IMR-90 (cell line): ENCODE measurements around the gene NHLRC3. TPM values are rescaled to one million over a fixed set of nuclear protein-coding genes. Genes with fewer than 3 reads are reported as not detected.

ENCODE experiments used
- ATAC-seq: fragments of 200-7000 bp; cut with Tn5 transposase; 2 replicates; pipeline ENCODE4 v1.9.1; 2020; ENCODE audit warnings: low read depth, mild to moderate bottlenecking, moderate library complexity
- Bru-seq: library from RNA; stranded (reverse); fragments of 400-500 nt; gene quantifications from one replicate; lab custom pipeline; 2021; lab: Mats Ljungman, UMichigan
- BruChase-seq, 2 experiments: library from RNA; stranded (reverse); fragments of 400-500 nt; gene quantifications; one replicate each; lab custom pipeline; 2021; lab: Mats Ljungman, UMichigan
- BruUV-seq: library from RNA; stranded (reverse); fragments of 400-500 nt; replicated peaks from 2 replicates; lab custom pipeline; 2021; lab: Mats Ljungman, UMichigan
- CTCF ChIA-PET: fragments of 300-600 bp; formaldehyde crosslinking; extraction: SDS; loops from one replicate; lab custom pipeline; 2021; ENCODE audit warnings: antibody characterized with exemption; lab: Yijun Ruan, JAX
- POLR2A ChIA-PET: fragments of 300-600 bp; sonication (Branson Sonifier 250); formaldehyde crosslinking; loops from one replicate; lab custom pipeline; 2022; ENCODE audit warnings: antibody characterized with exemption; ENCODE audit not compliant: unreplicated experiment; lab: Charles Lee
- DNase-seq: peaks from one replicate; pipeline ENCODE4 v3.0.0; 2013
- H2AFZ ChIP-seq: replicated peaks from 2 replicates; pipeline ENCODE3; 2013; ENCODE audit warnings: low read length, mild to moderate bottlenecking; ENCODE audit not compliant: poor library complexity
- H2AK5ac ChIP-seq: 2 replicates; pipeline ENCODE4 v1.6.1; 2013; ENCODE audit warnings: low read depth, low read length, inconsistent platforms
- H2AK9ac ChIP-seq: replicated peaks from 2 replicates; pipeline ENCODE3; 2013; ENCODE audit warnings: mild to moderate bottlenecking, low read depth, low read length, moderate library complexity; ENCODE audit not compliant: poor library complexity
- H2BK120ac ChIP-seq: 2 replicates; pipeline ENCODE4 v1.6.1; 2013; ENCODE audit warnings: low read depth, low read length, inconsistent platforms
- H2BK15ac ChIP-seq: 3 replicates; pipeline ENCODE4 v1.6.1; 2013; ENCODE audit warnings: low read depth, low read length, inconsistent platforms
- H2BK20ac ChIP-seq: 2 replicates; pipeline ENCODE4 v1.6.1; 2013; ENCODE audit warnings: low read depth, mild to moderate bottlenecking, inconsistent platforms, low read length, moderate library complexity
- H2BK5ac ChIP-seq: 2 replicates; pipeline ENCODE4 v1.6.1; 2013; ENCODE audit warnings: mild to moderate bottlenecking, low read depth, low read length, inconsistent platforms; ENCODE audit not compliant: poor library complexity, severe bottlenecking
- H3K14ac ChIP-seq: replicated peaks from 2 replicates; pipeline ENCODE4 v1.6.1; 2013; ENCODE audit warnings: low read depth, low read length, inconsistent platforms
- H3K18ac ChIP-seq: 2 replicates; pipeline ENCODE4 v1.6.1; 2013; ENCODE audit warnings: low read depth, low read length, control low read depth
- H3K23ac ChIP-seq: 2 replicates; pipeline ENCODE4 v1.6.1; 2013; ENCODE audit warnings: low read depth, low read length, inconsistent platforms
- H3K27ac ChIP-seq: 2 replicates; pipeline ENCODE4 v1.5.1; 2013; ENCODE audit warnings: mild to moderate bottlenecking, control low read depth, low read length; ENCODE audit not compliant: insufficient read depth
- H3K27me3 ChIP-seq: 2 replicates; pipeline ENCODE4 v1.6.1; 2013; ENCODE audit warnings: low read length; ENCODE audit not compliant: control insufficient read depth, insufficient read depth
- H3K36me3 ChIP-seq: 2 replicates; pipeline ENCODE4 v1.6.1; 2013; ENCODE audit warnings: low read length, mixed read lengths; ENCODE audit not compliant: control insufficient read depth, insufficient read depth
- H3K4ac ChIP-seq: 2 replicates; pipeline ENCODE4 v1.6.1; 2013; ENCODE audit warnings: low read depth, low read length, inconsistent platforms
- H3K4me1 ChIP-seq: 2 replicates; pipeline ENCODE4 v1.6.1; 2013; ENCODE audit warnings: low read length, mixed read lengths; ENCODE audit not compliant: control insufficient read depth, insufficient read depth
- H3K4me2 ChIP-seq: 2 replicates; pipeline ENCODE4 v1.6.1; 2013; ENCODE audit warnings: low read depth, mild to moderate bottlenecking, control low read depth, low read length, moderate library complexity
- H3K4me3 ChIP-seq: 2 replicates; pipeline ENCODE4 v1.5.1; 2013; ENCODE audit warnings: low read depth, mild to moderate bottlenecking, control low read depth, low read length, moderate library complexity; ENCODE audit not compliant: insufficient read depth
- H3K56ac ChIP-seq: 2 replicates; pipeline ENCODE4 v1.6.1; 2013; ENCODE audit warnings: low read length, inconsistent platforms; ENCODE audit not compliant: insufficient read depth; ENCODE audit errors: extremely low read depth
- H3K79me1 ChIP-seq, 2 experiments: 2 replicates each; pipeline ENCODE4 v1.6.1; 2013; ENCODE audit warnings: low read length in 2 of 2, inconsistent platforms in 1 of 2, low read depth in 1 of 2
- H3K9ac ChIP-seq: 2 replicates; pipeline ENCODE4 v1.6.1; 2013; ENCODE audit warnings: low read depth, low read length, control low read depth
- H3K9me1 ChIP-seq: 2 replicates; pipeline ENCODE4 v1.6.1; 2013; ENCODE audit warnings: low read length, inconsistent platforms; ENCODE audit not compliant: insufficient read depth
- H3K9me3 ChIP-seq: 2 replicates; pipeline ENCODE4 v1.6.1; 2013; ENCODE audit warnings: low read length; ENCODE audit not compliant: control insufficient read depth, insufficient read depth
- H4K20me1 ChIP-seq: 2 replicates; pipeline ENCODE4 v1.6.1; 2013; ENCODE audit warnings: low read length, inconsistent platforms; ENCODE audit not compliant: insufficient read depth
- H4K5ac ChIP-seq: 2 replicates; pipeline ENCODE4 v1.6.1; 2013; ENCODE audit warnings: mild to moderate bottlenecking, low read depth, low read length, control low read depth
- H4K8ac ChIP-seq, 2 experiments: 2 replicates each; pipeline ENCODE4 v1.6.1; 2013; ENCODE audit warnings: low read depth in 2 of 2, low read length in 2 of 2, control low read depth in 1 of 2, inconsistent platforms in 1 of 2
- H4K91ac ChIP-seq: 2 replicates; pipeline ENCODE4 v1.6.1; 2013; ENCODE audit warnings: low read depth, low read length, inconsistent platforms; ENCODE audit not compliant: insufficient read depth
- BHLHE40 ChIP-seq: fragments of 150-350 bp; IDR thresholded peaks from 2 replicates; pipeline ENCODE4 v1.6.1; 2016; ENCODE audit warnings: mild to moderate bottlenecking, low read depth, low read length
- CHD1 ChIP-seq: IDR thresholded peaks from 2 replicates; pipeline ENCODE4 v1.6.1; 2012; ENCODE audit warnings: low read depth, low read length, improper control_type of control experiment
- CTCF ChIP-seq: conservative IDR thresholded peaks from 2 replicates; pipeline ENCODE4 v1.5.1; 2012; ENCODE audit warnings: mild to moderate bottlenecking, low read depth, low read length, improper control_type of control experiment
- MAZ ChIP-seq: IDR thresholded peaks from 2 replicates; pipeline ENCODE4 v1.6.1; 2012; ENCODE audit warnings: low read depth, mild to moderate bottlenecking, low read length, improper control_type of control experiment, moderate library complexity, borderline replicate concordance
- POLR2A ChIP-seq: IDR thresholded peaks from 2 replicates; pipeline ENCODE4 v1.6.1; 2012; ENCODE audit warnings: mild to moderate bottlenecking, low read depth, low read length
- RAD21 ChIP-seq: IDR thresholded peaks from 2 replicates; pipeline ENCODE4 v1.6.1; 2012; ENCODE audit warnings: low read length, improper control_type of control experiment
- RCOR1 ChIP-seq: IDR thresholded peaks from 2 replicates; pipeline ENCODE4 v1.6.1; 2012; ENCODE audit warnings: mild to moderate bottlenecking, low read length, improper control_type of control experiment; ENCODE audit not compliant: insufficient replicate concordance
- RFX5 ChIP-seq: IDR thresholded peaks from 2 replicates; pipeline ENCODE4 v1.8.0; 2012; ENCODE audit warnings: low read depth, mild to moderate bottlenecking, low read length, moderate library complexity
- SMC3 ChIP-seq: fragments of 150-350 bp; IDR thresholded peaks from 2 replicates; pipeline ENCODE4 v1.6.1; 2016; ENCODE audit warnings: low read depth, mild to moderate bottlenecking, antibody characterized with exemption, low read length, moderate library complexity
- USF2 ChIP-seq: fragments of 150-350 bp; IDR thresholded peaks from 2 replicates; pipeline ENCODE4 v1.6.1; 2017; ENCODE audit warnings: mild to moderate bottlenecking, antibody characterized with exemption, low read length, low read depth
- WGBS, 2 experiments: methylation state at CpG; one replicate each; pipeline versions ENCODE4 v1.1.5 to v1.1.7; 2013; ENCODE audit warnings: missing lambda C conversion rate in 2 of 2; ENCODE audit not compliant: insufficient read length in 1 of 2; ENCODE audit errors: extremely low coverage in 2 of 2; 5-methylcytosine and 5-hydroxymethylcytosine counted together
- dilution Hi-C: fragments of 300-500 bp; cut with HindIII; formaldehyde crosslinking; loops from one replicate; pipeline ENCODE4 v1.14.3; 2018; ENCODE audit warnings: low sequenced_read_pairs; ENCODE audit not compliant: unreplicated experiment
- in situ Hi-C: fragments of 300-500 bp; cut with MboI; formaldehyde crosslinking; loops from 3 replicates; pipeline ENCODE4 v1.14.3; 2019; ENCODE audit warnings: low sequenced_read_pairs, inconsistent platforms, mixed read lengths
- intact Hi-C: fragments of 100-400 bp; cut with micrococcal nuclease; formaldehyde crosslinking; loops from 2 replicates; pipeline ENCODE4 v1.10.0; 2022
- long read RNA-seq: library from polyadenylated mRNA; unstranded; transcript quantifications from one replicate; pipeline ENCODE4 v2.0.0, GENCODE V29; 2021; ENCODE audit not compliant: unreplicated experiment
- polyA plus RNA-seq, 3 experiments: library from polyadenylated mRNA; depleted of rRNA; stranded (reverse); fragments of >200 nt; gene quantifications; 2 replicates each; pipeline ENCODE4 v1.2.3, GENCODE V29; 2012; ENCODE audit warnings: low replicate concordance in 1 of 3
- total RNA-seq: library from RNA; depleted of rRNA; stranded (reverse); fragments of >200 nt; gene quantifications from 2 replicates; pipeline ENCODE4 v1.2.3, GENCODE V29; 2012; rRNA removed

NHLRC3 gene, protein sequence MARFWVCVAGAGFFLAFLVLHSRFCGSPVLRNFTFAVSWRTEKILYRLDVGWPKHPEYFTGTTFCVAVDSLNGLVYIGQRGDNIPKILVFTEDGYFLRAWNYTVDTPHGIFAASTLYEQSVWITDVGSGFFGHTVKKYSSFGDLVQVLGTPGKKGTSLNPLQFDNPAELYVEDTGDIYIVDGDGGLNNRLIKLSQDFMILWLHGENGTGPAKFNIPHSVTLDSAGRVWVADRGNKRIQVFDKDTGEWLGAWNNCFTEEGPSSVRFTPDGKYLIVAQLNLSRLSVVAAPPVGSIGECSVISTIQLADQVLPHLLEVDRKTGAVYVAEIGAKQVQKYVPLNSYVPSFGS
- total RNA-seq (3.0 and 5.6 TPM in 2 replicates), polyA plus RNA-seq (2012; rRNA removed) (3.0 and 4.2 TPM in 2 replicates), Bru-seq, nascent RNA (percentile 64 among the genes with signal in this experiment), BruChase-seq, experiment 1, labeled RNA remaining after a 6-hour chase (percentile 89 among the genes with signal in this experiment), BruChase-seq, experiment 2, labeled RNA remaining after a 2-hour chase (percentile 92 among the genes with signal in this experiment)
- 0.59 and 0.94 TPM in 2 replicates for polyA plus RNA-seq (2012; cell fraction: cytosol; rRNA removed)
- polyA plus RNA-seq (2012; cell fraction: nucleus; rRNA removed; ENCODE audit: low replicate concordance): 3.4 and 19.7 TPM in 2 replicates
- long read RNA-seq, partial matches to known transcripts: 3 of 13 reads
- long read RNA-seq, other reads (novel, unspliced or antisense): 2 of 13 reads

- Histone ChIP-seq H3K9ac (peak within 1 kb of the TSS; percentile 79), H3K4me2 (peak within 1 kb of the TSS; percentile 98), H2BK5ac (peak within 1 kb of the TSS; percentile 95), H4K20me1 (peaks cover 4% of the 10 kb centered on the region; the same call in 1 of the 2 replicates), H3K23ac (peak within 1 kb of the TSS; percentile 80; the same call in 1 of the 2 replicates), H2AK5ac (no peak within 1 kb of the TSS; the same call in 1 of the 2 replicates), H2AK9ac (peak within 1 kb of the TSS; percentile 88), H2AFZ (peak within 1 kb of the TSS; percentile 98), H3K14ac (peak within 1 kb of the TSS; percentile 84), H3K4me3 (peak within 1 kb of the TSS; percentile 85), H4K91ac (peak within 1 kb of the TSS; percentile 98), H3K36me3 (no peaks in the 10 kb centered on the region), H2BK20ac (peak within 1 kb of the TSS; percentile 42), H3K4me1 (peaks cover 2% of the 10 kb centered on the region; the same call in 1 of the 2 replicates), H2BK120ac (peak within 1 kb of the TSS; percentile 81), H4K8ac (peak within 1 kb of the TSS; percentile 52 to 99), H3K27ac (peak within 1 kb of the TSS; percentile 77), H2BK15ac (peak within 1 kb of the TSS; percentile 94), H3K56ac (peak within 1 kb of the TSS; percentile 88), H3K18ac (peak within 1 kb of the TSS; percentile 89), H3K4ac (peak within 1 kb of the TSS; percentile 75), H4K5ac (peak within 1 kb of the TSS; percentile 80), H3K27me3 (no peaks in the 10 kb centered on the region), H3K79me1 (peaks cover 14 to 28% of the 10 kb centered on the region in 2 experiments), H3K9me1 (no peaks in the 10 kb centered on the region; the same call in 1 of the 2 replicates), H3K9me3 (no peaks in the 10 kb centered on the region)
- CTCF ChIA-PET: interaction anchor here (0.6 kb wide), 2 partner anchors 232 to 1656 kb away, joined by 4 to 6 read pairs; no protein-coding TSS in a partner anchor
- DNase-seq (peak; percentile 88), ATAC-seq (peak; percentile 92)
- POLR2A ChIA-PET: interaction anchor here (0.8 kb wide), 1 partner anchor 9 kb away, joined by 3 read pairs; no protein-coding TSS in a partner anchor
- TF ChIP-seq POLR2A (peak; percentile 75; the same call in 1 of the 2 replicates), MAZ (peak; percentile 85; the same call in 1 of the 2 replicates), CHD1 (peak; percentile 70; the same call in 1 of the 2 replicates), RFX5 (no peak), USF2 (0 out of 2 replicates have a peak, but pooled peaks have one; percentile 31), SMC3 (no peak), RAD21 (no peak), RCOR1 (peak; percentile 74), BHLHE40 (no peak), CTCF (no peak)
- intact Hi-C loops: loop anchor here (5.0 to 10.0 kb wide), 3 partner anchors 377 to 644 kb away; partner anchors contain the start of gene LHFPL6
- WGBS, 2 experiments: 1% methylated on average over 12 of the region's 41 CpGs; no CpG with 5 or more reads in 1 of the 2 experiments
- in situ Hi-C loops: no loop called here
- BruUV-seq: no TSS peak
- dilution Hi-C loops: no loop called here
Observed at GRCh38 chr13:39037880-39038568, at the start of gene NHLRC3, which contains the start of gene PROSER1. Gene NHLRC3 (plus strand): TSS chr13:39038456. CDS start chr13:39038640, 184 bp downstream. Gene PROSER1 (minus strand): TSS chr13:39038089. CDS start chr13:39037242, 847 bp downstream.
